HEK293T (cell line): ENCODE results near the gene XPNPEP1.

Source experiments
- CTCF ChIA-PET: fragments of 350-600 bp; formaldehyde crosslinking; extraction: SDS; loops from one replicate; lab custom pipeline; 2021; ENCODE audit warnings: antibody characterized with exemption, inconsistent platforms; lab: Yijun Ruan, JAX
- POLR2A ChIA-PET: fragments of 350-600 bp; formaldehyde crosslinking; extraction: SDS; loops from one replicate; lab custom pipeline; 2020; ENCODE audit warnings: antibody characterized with exemption, inconsistent platforms; lab: Yijun Ruan, JAX
- DNase-seq: peaks from one replicate; pipeline ENCODE4 v3.0.0; 2012; ENCODE audit warnings: mixed read lengths; ENCODE audit errors: extremely low spot score
- ARNT ChIP-seq: fragments of 450-650 bp; IDR thresholded peaks from 2 replicates; pipeline ENCODE4 v1.6.1; 2017; ENCODE audit warnings: mild to moderate bottlenecking
- BHLHE40 ChIP-seq: fragments of 450-650 bp; IDR thresholded peaks from 2 replicates; pipeline ENCODE4 v1.6.1; 2016; ENCODE audit warnings: mild to moderate bottlenecking, moderate library complexity, borderline replicate concordance
- CTBP1 ChIP-seq: fragments of 450-650 bp; IDR thresholded peaks from 2 replicates; pipeline ENCODE4 v1.6.1; 2016; ENCODE audit warnings: borderline replicate concordance
- ELF4 ChIP-seq: fragments of 450-650 bp; IDR thresholded peaks from 2 replicates; pipeline ENCODE4 v1.6.1; 2017; ENCODE audit warnings: antibody characterized with exemption
- FOXA1 ChIP-seq: fragments of 450-650 bp; IDR thresholded peaks from 2 replicates; pipeline ENCODE4 v1.6.1; 2016; ENCODE audit warnings: mild to moderate bottlenecking
- FOXK2 ChIP-seq: fragments of 450-650 bp; IDR thresholded peaks from 2 replicates; pipeline ENCODE4 v1.6.1; 2016; ENCODE audit warnings: mild to moderate bottlenecking
- FOXM1 ChIP-seq: fragments of 450-650 bp; IDR thresholded peaks from 2 replicates; pipeline ENCODE4 v1.6.1; 2017; ENCODE audit warnings: mild to moderate bottlenecking, borderline replicate concordance
- HDGF ChIP-seq: fragments of 450-650 bp; IDR thresholded peaks from 2 replicates; pipeline ENCODE4 v1.6.1; 2017; ENCODE audit warnings: antibody characterized with exemption, borderline replicate concordance
- L3MBTL2 ChIP-seq: fragments of 450-650 bp; conservative IDR thresholded peaks from 2 replicates; pipeline ENCODE4 v1.6.1; 2016; ENCODE audit warnings: mild to moderate bottlenecking
- LEF1 ChIP-seq: fragments of 450-650 bp; IDR thresholded peaks from 2 replicates; pipeline ENCODE4 v1.6.1; 2017; ENCODE audit warnings: mild to moderate bottlenecking, borderline replicate concordance
- NFRKB ChIP-seq: fragments of 450-650 bp; IDR thresholded peaks from 2 replicates; pipeline ENCODE4 v1.6.1; 2016; ENCODE audit warnings: mild to moderate bottlenecking, moderate library complexity
- SP1 ChIP-seq: fragments of 450-650 bp; IDR thresholded peaks from 2 replicates; pipeline ENCODE4 v1.6.1; 2017
- SUZ12 ChIP-seq: fragments of 450-650 bp; IDR thresholded peaks from 2 replicates; pipeline ENCODE4 v1.6.1; 2016; ENCODE audit warnings: mild to moderate bottlenecking
- TARDBP ChIP-seq: fragments of 450-650 bp; IDR thresholded peaks from 2 replicates; pipeline ENCODE4 v1.6.1; 2016
- ZNF384 ChIP-seq: fragments of 450-650 bp; IDR thresholded peaks from 2 replicates; pipeline ENCODE4 v1.6.1; 2016
- TF ChIP-seq, protein P1 (sequence below): fragments of 450-650 bp; IDR thresholded peaks from 2 replicates; pipeline ENCODE4 v1.6.1; 2016

The XPNPEP1 gene

DNA sequence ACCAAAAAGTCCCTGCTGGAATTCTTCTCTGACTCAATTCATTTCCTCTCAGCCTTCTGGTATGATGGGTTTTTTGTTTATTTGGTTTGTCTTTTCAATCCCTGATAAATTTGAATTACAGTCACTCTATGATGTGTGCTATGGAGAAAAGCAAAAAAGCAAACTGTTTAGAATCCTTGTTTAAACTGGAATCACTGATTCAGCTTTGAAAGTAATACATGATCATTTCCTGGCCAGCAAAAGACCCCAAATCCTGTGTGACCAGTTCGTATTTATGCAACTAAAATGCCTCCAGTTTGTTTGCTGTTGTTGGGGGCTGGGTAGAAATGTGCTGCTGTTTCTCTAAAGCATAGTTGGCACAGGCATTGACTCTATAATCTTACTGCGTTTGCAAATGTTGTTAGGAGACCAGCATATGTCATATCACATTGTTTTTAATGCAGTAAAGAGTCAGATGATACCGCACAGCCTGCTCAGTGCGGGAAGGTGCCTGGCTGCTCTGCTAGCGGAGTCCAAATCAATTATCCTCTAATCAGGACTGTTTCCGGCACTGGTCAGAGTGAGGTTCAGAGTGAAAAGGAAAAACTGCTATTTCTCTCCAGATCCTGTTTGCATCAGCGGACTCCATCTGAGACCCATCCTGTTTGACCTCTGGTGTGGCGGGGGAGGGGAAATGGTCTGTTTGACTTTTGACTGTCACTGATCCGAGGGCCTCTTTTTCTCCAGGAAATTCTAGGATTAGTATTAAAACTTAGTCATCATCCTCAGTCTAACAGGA lies 43.8 kb upstream of the XPNPEP1 start:
- DNase-seq, result no peak
- POLR2A ChIA-PET, result no interaction called here
- TF ChIP-seq SP1 (no peak), ZNF384 (no peak), LEF1 (no peak), FOXA1 (no peak), FOXM1 (no peak), HDGF (no peak)
- CTCF ChIA-PET, result interaction anchor here (1.3 to 1.6 kb wide), 2 partner anchors 11 to 83 kb away, joined by 4 to 8 read pairs; no protein-coding TSS in a partner anchor

DNA sequence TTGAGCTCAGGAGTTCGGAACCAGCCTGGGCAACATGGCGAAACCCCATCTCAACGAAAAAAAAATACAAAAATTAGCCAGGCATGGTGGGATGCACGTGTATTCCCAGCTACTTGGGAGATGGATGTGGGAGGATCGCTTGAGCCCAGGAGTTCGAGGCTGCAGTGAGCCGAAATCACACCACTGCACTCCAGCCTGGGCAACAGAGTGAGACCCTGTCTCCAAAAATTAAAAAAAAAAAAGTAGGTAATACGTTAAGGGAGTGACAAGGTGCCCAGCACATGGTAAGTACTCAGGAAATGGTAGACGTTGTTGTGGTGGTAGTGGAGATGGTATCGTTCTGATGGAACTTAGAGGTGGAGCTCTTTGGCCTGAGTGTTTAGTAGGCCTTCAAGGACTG lies 41.0 kb upstream of the XPNPEP1 start:
- CTCF ChIA-PET, result interaction anchor here (0.5 to 1.9 kb wide), 4 partner anchors 13 to 87 kb away, joined by 4 to 10 read pairs (median 4); no protein-coding TSS in a partner anchor
- TF ChIP-seq HDGF (no peak), FOXM1 (no peak), ELF4 (no peak), ZNF384 (no peak), FOXA1 (no peak), L3MBTL2 (no peak), CTBP1 (no peak), LEF1 (no peak), SUZ12 (no peak), FOXK2 (no peak), ARNT (no peak)
- TF ChIP-seq, protein P1, sequence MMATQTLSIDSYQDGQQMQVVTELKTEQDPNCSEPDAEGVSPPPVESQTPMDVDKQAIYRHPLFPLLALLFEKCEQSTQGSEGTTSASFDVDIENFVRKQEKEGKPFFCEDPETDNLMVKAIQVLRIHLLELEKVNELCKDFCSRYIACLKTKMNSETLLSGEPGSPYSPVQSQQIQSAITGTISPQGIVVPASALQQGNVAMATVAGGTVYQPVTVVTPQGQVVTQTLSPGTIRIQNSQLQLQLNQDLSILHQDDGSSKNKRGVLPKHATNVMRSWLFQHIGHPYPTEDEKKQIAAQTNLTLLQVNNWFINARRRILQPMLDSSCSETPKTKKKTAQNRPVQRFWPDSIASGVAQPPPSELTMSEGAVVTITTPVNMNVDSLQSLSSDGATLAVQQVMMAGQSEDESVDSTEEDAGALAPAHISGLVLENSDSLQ, result no peak
- DNase-seq, result no peak
- POLR2A ChIA-PET, result no interaction called here

DNA sequence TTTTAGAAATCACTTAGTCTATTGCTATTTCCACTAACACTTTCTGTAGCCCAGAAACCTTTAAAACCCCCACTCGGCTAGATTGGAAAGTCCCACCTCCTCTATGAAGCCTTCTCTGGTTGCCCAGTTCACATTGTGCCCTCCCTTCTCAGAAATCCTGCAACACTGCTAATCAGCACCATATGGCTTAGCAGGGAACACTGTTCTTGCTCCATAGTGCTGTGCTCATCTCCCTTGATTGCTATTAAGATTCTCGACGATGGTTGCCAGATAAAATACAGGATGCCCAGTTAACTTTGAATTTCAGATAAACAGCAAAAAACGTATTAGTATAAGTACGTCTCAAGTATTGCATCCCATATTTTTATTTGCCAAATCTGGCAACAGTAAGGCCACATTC lies 40.1 kb upstream of the XPNPEP1 start:
- CTCF ChIA-PET, result no interaction called here
- DNase-seq, result no peak
- TF ChIP-seq ARNT (no peak), FOXK2 (no peak), CTBP1 (no peak), FOXM1 (no peak), ELF4 (no peak), SUZ12 (no peak), SP1 (no peak), ZNF384 (no peak), BHLHE40 (no peak), HDGF (no peak), FOXA1 (no peak), TARDBP (no peak), LEF1 (no peak), NFRKB (no peak), L3MBTL2 (no peak)
- TF ChIP-seq, protein P1, result no peak
- POLR2A ChIA-PET, result no interaction called here

DNA sequence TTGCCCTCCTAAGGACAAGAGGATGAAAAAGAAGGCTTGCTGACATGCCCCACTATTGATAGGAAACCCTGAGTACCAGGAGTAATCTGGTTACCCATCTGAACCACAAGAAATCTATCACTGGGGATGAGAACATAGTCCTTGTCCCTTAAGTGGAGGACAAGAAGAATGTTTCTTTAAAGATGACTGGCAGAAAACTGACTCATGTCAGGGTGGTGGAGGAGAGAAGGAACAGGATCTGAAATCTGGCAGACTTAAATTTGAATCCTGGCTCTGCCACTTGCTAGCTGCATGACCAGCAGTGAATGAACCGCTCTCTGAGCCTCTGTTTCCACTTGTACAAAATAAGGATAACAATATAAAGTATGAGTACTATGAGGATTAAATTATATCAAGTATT lies 38.9 kb upstream of the XPNPEP1 start:
- ChIA-PET POLR2A (interaction anchor here (0.7 kb wide), 1 partner anchor 46 kb away, joined by 3 read pairs; the partner anchor contains the start of gene ADD3), CTCF (interaction anchor here (0.6 kb wide), 1 partner anchor 12 kb away, joined by 6 read pairs; no protein-coding TSS in a partner anchor)
- no peak for DNase-seq
- no peak for TF ChIP-seq FOXM1
- no peak for TF ChIP-seq TARDBP
- TF ChIP-seq HDGF, result no peak
- TF ChIP-seq SP1, result no peak
- TF ChIP-seq, protein P1, result peak; percentile 65
- no peak for TF ChIP-seq FOXA1
- no peak for TF ChIP-seq ZNF384
- TF ChIP-seq CTBP1, result no peak
- no peak for TF ChIP-seq NFRKB

DNA sequence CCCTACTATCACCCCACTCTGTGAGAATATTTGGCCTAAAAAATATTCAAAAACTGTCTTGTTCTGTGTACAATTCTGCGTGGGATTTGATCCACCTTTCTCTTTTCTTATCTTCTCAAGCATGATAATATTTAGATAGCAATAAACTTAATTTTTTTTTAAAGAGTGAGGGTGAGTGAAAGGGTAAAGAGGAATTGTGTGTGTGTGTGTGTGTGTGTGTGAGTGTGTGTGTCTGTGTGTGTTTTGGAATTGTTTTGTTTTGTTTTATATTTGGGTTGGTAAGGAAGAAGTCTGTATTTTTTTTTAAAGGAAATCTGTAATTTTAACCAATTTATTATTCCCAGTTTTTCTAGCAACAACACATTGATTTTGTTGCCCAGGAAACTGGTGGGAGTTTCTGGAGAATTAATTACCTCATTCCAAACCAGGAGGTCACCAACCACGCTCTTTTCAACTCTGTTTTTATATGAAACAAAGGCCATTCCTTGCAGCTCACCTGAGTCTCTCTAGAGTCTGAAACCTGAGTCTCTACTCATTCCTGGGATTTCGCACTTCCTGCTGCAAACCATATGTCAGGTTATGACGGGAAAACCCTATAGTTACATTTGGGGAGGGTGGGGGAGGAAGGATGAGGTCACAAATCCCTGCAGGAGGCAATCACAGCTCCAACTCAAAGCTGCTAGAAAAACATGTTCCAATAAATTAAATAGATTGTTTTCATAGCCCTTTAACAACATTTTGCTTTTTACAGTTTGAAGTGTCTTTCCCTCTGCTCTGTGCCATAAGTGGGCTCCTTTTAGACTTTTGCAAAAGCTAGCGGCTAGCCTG lies 38.1 kb upstream of the XPNPEP1 start:
- CTCF ChIA-PET, result interaction anchor here (0.6 kb wide), 1 partner anchor 13 kb away, joined by 6 read pairs; no protein-coding TSS in a partner anchor
- POLR2A ChIA-PET, result interaction anchor here (0.7 kb wide), 1 partner anchor 47 kb away, joined by 3 read pairs; the partner anchor contains the start of gene ADD3
- TF ChIP-seq ELF4, result no peak
- TF ChIP-seq SP1, result no peak
- TF ChIP-seq TARDBP, result no peak
- TF ChIP-seq ARNT, result no peak
- TF ChIP-seq CTBP1, result no peak
- TF ChIP-seq, protein P1, result no peak
- TF ChIP-seq FOXK2, result no peak
- no peak for TF ChIP-seq LEF1
- no peak for TF ChIP-seq FOXA1
- no peak for TF ChIP-seq ZNF384
- no peak for TF ChIP-seq BHLHE40
- TF ChIP-seq NFRKB, result no peak
- no peak for TF ChIP-seq SUZ12
- peak; percentile 46 for DNase-seq
